Erythroblast (primary cell): ENCODE data around the gene ZNF786.

Experiments
- GATA1 ChIP-seq: IDR thresholded peaks from 2 replicates; pipeline ENCODE4 v1.6.1; 2011; ENCODE audit warnings: low read depth, mild to moderate bottlenecking, control low read depth, low read length, moderate library complexity
- POLR2A ChIP-seq: IDR thresholded peaks from 2 replicates; pipeline ENCODE4 v1.6.1; 2011; ENCODE audit warnings: mild to moderate bottlenecking, low read length

DNA sequence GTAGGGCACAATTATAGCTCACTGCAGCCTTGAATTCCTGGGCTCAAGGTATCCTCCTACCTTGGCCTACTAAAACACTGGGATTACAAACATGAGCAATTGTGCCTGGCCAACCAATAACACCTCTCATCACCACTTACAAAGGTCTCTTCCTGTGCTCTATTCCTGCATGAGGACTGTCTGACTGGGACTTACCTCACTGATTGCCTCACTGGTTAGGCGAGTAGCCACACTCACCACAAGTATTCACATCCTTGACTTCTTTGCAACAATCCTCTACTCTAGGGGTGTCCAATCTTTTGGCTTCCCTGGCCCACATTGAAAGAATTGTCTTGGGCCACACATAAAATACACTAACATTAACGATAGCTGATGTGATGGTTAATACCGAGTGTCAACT lies 39.6 kb downstream of the ZNF786 start:
- no peak for TF ChIP-seq POLR2A
- no peak for TF ChIP-seq GATA1
